Activated CD8-positive, alpha-beta memory T cell treated with anti-CD3 and anti-CD28 coated beads, Interleukin-2, amount 50 U/mL, for 24 hours (primary cell): ENCODE data around the gene ELAPOR2.
"Not testable (repeated sequence)": the region's sequence is repeated elsewhere in the genome, so short reads cannot be mapped to it uniquely, and the experiment has no call there.

Experiments used
- DNase-seq: peaks from one replicate; pipeline ENCODE4 v3.0.0-alpha.2; 2020; ENCODE audit errors: extremely low read depth

ELAPOR2 gene

GRCh38 chr7:87046456-87046855, 13.0 kb downstream of the ELAPOR2 start:
- DNase-seq, result no peak

- DNase-seq, result not testable (repeated sequence)
These were observed 14.7 kb downstream of the ELAPOR2 start for GRCh38 chr7:87044713-87045112.

- not testable (repeated sequence) for DNase-seq
These were observed 17.9 kb downstream of the ELAPOR2 start for GRCh38 chr7:87041586-87041985.

GRCh38 chr7:87039691-87040299, 19.7 kb downstream of the ELAPOR2 start:
- not testable (repeated sequence) for DNase-seq

GRCh38 chr7:87038993-87039690, 20.3 kb downstream of the ELAPOR2 start:
- DNase-seq, result no peak

GRCh38 chr7:87036985-87037384, 22.5 kb downstream of the ELAPOR2 start:
- no peak for DNase-seq

- DNase-seq, result no peak
These were observed 26.7 kb downstream of the ELAPOR2 start for GRCh38 chr7:87032604-87033339.

GRCh38 chr7:87029078-87029477, 30.4 kb downstream of the ELAPOR2 start:
- no peak for DNase-seq

GRCh38 chr7:87028636-87029035, 30.8 kb downstream of the ELAPOR2 start:
- DNase-seq, result no peak

- no peak for DNase-seq
These were observed 31.6 kb downstream of the ELAPOR2 start for GRCh38 chr7:87027900-87028299.

- no peak for DNase-seq
These were observed 38.2 kb downstream of the ELAPOR2 start for GRCh38 chr7:87021285-87021684.

GRCh38 chr7:87016606-87017005, 42.8 kb downstream of the ELAPOR2 start:
- DNase-seq, result no peak

- DNase-seq, result no peak
These were observed 45.6 kb downstream of the ELAPOR2 start for GRCh38 chr7:87013840-87014190.

GRCh38 chr7:87013136-87013839, 46.2 kb downstream of the ELAPOR2 start:
- DNase-seq, result no peak
